ENCODE measurements around the gene YPEL3. TPM values are rescaled to one million over a fixed set of nuclear protein-coding genes. Genes with fewer than 3 reads are reported as not detected.

YPEL3 gene, protein sequence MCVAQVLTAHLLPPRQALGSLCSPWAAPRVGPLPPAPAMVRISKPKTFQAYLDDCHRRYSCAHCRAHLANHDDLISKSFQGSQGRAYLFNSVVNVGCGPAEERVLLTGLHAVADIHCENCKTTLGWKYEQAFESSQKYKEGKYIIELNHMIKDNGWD
- 9.6 and 12.4 TPM in 2 replicates for total RNA-seq
- long read RNA-seq = 0 reads

- H3K9me3 Mint-ChIP-seq = no peaks in the 10 kb centered on the region
- DNase-seq (ENCODE audit: low read depth, low spot score) = peak; percentile 80
- H3K27ac Mint-ChIP-seq (ENCODE audit: unreplicated experiment) = peak within 1 kb of the TSS; percentile 92
- H3K4me3 Mint-ChIP-seq = peak within 1 kb of the TSS; percentile 78
- H3K4me1 Mint-ChIP-seq = peaks cover 47% of the 10 kb centered on the region
- H3K27me3 Mint-ChIP-seq (ENCODE audit: low read depth) = no peaks in the 10 kb centered on the region
- TF ChIP-seq, protein P1, sequence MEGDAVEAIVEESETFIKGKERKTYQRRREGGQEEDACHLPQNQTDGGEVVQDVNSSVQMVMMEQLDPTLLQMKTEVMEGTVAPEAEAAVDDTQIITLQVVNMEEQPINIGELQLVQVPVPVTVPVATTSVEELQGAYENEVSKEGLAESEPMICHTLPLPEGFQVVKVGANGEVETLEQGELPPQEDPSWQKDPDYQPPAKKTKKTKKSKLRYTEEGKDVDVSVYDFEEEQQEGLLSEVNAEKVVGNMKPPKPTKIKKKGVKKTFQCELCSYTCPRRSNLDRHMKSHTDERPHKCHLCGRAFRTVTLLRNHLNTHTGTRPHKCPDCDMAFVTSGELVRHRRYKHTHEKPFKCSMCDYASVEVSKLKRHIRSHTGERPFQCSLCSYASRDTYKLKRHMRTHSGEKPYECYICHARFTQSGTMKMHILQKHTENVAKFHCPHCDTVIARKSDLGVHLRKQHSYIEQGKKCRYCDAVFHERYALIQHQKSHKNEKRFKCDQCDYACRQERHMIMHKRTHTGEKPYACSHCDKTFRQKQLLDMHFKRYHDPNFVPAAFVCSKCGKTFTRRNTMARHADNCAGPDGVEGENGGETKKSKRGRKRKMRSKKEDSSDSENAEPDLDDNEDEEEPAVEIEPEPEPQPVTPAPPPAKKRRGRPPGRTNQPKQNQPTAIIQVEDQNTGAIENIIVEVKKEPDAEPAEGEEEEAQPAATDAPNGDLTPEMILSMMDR (conservative IDR thresholded peaks at IDR 0.05) = no peak
- H3K36me3 Mint-ChIP-seq (ENCODE audit: low read depth) = peaks cover 9% of the 10 kb centered on the region
These were observed at the start of gene YPEL3 for GRCh38 chr16:30096105-30096861. YPEL3 (minus strand) TSS chr16:30096213; CDS start chr16:30095482, 731 bp downstream.

DNA sequence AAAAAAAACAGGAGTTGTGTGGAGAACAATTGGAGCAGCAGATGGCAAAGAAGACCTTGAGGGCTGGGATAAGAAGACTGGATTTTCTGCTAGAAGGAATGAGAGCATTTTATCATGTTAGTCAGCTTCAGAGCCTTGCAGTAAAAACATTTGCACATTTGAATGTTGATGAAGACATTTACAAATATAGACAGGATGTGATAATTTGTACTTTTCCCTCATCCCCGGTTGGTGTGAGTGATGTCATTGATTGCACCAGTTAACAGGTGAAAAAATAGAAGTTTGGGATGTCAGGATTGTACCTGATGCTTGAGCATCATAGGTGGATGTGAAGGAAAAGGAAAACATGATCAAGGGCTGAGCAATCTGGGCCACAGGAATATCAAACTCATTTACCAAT, 49.6 kb upstream of the YPEL3 start:
- no peak for DNase-seq (ENCODE audit: low read depth, low spot score)
- Mint-ChIP-seq H3K27ac (ENCODE audit: unreplicated experiment) (no peak overlapping the region), H3K27me3 (ENCODE audit: low read depth) (no peaks in the 10 kb centered on the region), H3K4me1 (no peaks in the 10 kb centered on the region), H3K9me3 (peaks cover 2% of the 10 kb centered on the region), H3K36me3 (ENCODE audit: low read depth) (peaks cover 3% of the 10 kb centered on the region), H3K4me3 (no peak overlapping the region)
- TF ChIP-seq, protein P1 (conservative IDR thresholded peaks at IDR 0.05) = no peak

DNA sequence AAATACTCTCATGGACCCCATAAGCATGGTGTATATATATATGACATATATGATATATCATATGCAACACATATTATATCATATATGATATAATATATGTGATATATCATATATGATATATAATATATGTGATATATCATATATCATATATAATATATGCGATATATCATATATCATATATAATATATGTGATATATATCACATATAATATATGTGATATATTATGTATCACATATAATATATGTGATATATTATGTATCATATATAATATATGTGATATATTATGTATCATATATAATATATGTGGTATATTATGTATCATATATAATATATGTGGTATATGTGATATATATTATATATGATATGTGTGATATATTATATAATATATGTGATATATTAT, 48.9 kb upstream of the YPEL3 start:
- Mint-ChIP-seq H3K27me3 (ENCODE audit: low read depth) (no peaks in the 10 kb centered on the region), H3K4me3 (no peak overlapping the region), H3K9me3 (peaks cover 2% of the 10 kb centered on the region), H3K4me1 (no peaks in the 10 kb centered on the region), H3K27ac (ENCODE audit: unreplicated experiment) (no peak overlapping the region), H3K36me3 (ENCODE audit: low read depth) (peaks cover 3% of the 10 kb centered on the region)
- no peak for DNase-seq (ENCODE audit: low read depth, low spot score)
- TF ChIP-seq, protein P1 (conservative IDR thresholded peaks at IDR 0.05) = no peak

DNA sequence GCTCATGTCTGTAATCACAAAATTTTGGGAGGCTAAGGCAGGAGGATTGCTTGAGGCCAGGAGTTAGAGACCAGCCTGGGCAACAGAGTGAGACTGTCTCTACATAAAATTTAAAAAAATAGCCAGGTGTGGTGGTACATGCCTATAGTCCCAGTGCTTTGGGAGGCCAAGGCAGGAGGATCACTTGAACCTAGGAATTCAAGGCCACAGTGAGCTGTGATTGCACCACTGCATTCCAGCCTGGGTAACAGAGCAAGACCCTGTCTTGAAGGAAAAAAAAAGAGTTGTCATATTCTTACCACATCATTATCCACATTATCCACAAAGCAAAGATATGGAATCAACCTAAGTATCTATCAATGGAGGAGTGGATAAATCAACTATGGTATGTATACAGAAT, 48.0 kb upstream of the YPEL3 start:
- no peaks in the 10 kb centered on the region for H3K27me3 Mint-ChIP-seq (ENCODE audit: low read depth)
- H3K36me3 Mint-ChIP-seq (ENCODE audit: low read depth) = no peaks in the 10 kb centered on the region
- H3K4me1 Mint-ChIP-seq = no peaks in the 10 kb centered on the region

DNA sequence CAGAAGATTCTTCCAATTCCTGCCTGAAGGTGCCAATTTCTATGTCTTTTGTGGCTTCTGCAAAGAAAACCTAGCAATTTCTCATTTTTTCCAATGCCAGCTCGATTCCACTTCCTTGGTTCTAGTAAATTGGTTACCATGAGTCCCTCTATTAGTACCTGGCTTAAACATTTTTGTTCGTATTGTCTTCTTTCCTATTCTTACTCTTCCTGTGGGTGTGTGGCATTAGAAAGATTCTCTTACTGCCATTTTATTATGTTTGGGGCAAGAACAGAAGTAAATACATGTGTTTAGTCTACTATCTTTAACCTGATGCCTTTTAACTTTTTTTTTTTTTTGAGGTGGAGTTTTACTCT, 47.3 kb upstream of the YPEL3 start:
- Mint-ChIP-seq H3K4me3 (no peak overlapping the region), H3K27me3 (ENCODE audit: low read depth) (no peaks in the 10 kb centered on the region), H3K4me1 (no peaks in the 10 kb centered on the region), H3K36me3 (ENCODE audit: low read depth) (no peaks in the 10 kb centered on the region), H3K27ac (ENCODE audit: unreplicated experiment) (no peak overlapping the region), H3K9me3 (no peaks in the 10 kb centered on the region)
- TF ChIP-seq, protein P1 (conservative IDR thresholded peaks at IDR 0.05) = no peak
- DNase-seq (ENCODE audit: low read depth, low spot score) = no peak

More for the DNA sequence above, 48.0 kb upstream of the YPEL3 start:
- TF ChIP-seq, protein P1 (conservative IDR thresholded peaks at IDR 0.05) = no peak
- DNase-seq (ENCODE audit: low read depth, low spot score) = no peak
- no peak overlapping the region for H3K4me3 Mint-ChIP-seq
- H3K27ac Mint-ChIP-seq (ENCODE audit: unreplicated experiment) = no peak overlapping the region
- no peaks in the 10 kb centered on the region for H3K9me3 Mint-ChIP-seq
